Astrocyte of the cerebellum (primary cell): ENCODE results near the gene DOK3.
A peak's percentile ranks its signal among the peaks of the same experiment; 100 is the strongest.

Source experiments
- DNase-seq: peaks from one replicate; pipeline ENCODE4 v3.0.0-alpha.2; 2011; ENCODE audit warnings: low read depth
- H3K4me3 ChIP-seq: 2 replicates; pipeline ENCODE4 v1.5.1; 2011; ENCODE audit warnings: mild to moderate bottlenecking, low read depth, low read length, moderate library complexity
- CTCF ChIP-seq: IDR thresholded peaks from 2 replicates; pipeline ENCODE4 v1.5.1; 2012; ENCODE audit warnings: low read length, low read depth, moderate library complexity, mild to moderate bottlenecking; ENCODE audit errors: missing control alignments
- in situ Hi-C: cut with HindIII; loops from 2 replicates; pipeline ENCODE4 v1.10.0; 2017; ENCODE audit warnings: low sequenced_read_pairs

The DOK3 gene

GRCh38 chr5:177520916-177521513 is 11.4 kb upstream of the DOK3 start:
- H3K4me3 ChIP-seq: no peak overlapping the region
- no peak for TF ChIP-seq CTCF
- in situ Hi-C loops: no loop called here
- no peak for DNase-seq

GRCh38 chr5:177520271-177520670 is 10.6 kb upstream of the DOK3 start:
- no peak for TF ChIP-seq CTCF
- no peak overlapping the region for H3K4me3 ChIP-seq
- in situ Hi-C loops: no loop called here
- no peak for DNase-seq

GRCh38 chr5:177519463-177520235 is 10.0 kb upstream of the DOK3 start:
- TF ChIP-seq CTCF: no peak
- no peak overlapping the region for H3K4me3 ChIP-seq
- no peak for DNase-seq
- in situ Hi-C loops: no loop called here

GRCh38 chr5:177516601-177517568 is 7.3 kb upstream of the DOK3 start, which contains the start of gene DDX41:
Gene DDX41 (minus strand): TSS chr5:177516961. CDS start chr5:177516945, 16 bp downstream.
- in situ Hi-C loops: no loop called here
- no peak for TF ChIP-seq CTCF
- H3K4me3 ChIP-seq: peak within 1 kb of the TSS; percentile 98
- DNase-seq: peak; percentile 97

- H3K4me3 ChIP-seq: peak overlapping the region; percentile 98
Measured at GRCh38 chr5:177515580-177515979, 6.0 kb upstream of the DOK3 start.

More at GRCh38 chr5:177515580-177515979, 6.0 kb upstream of the DOK3 start:
- no peak for TF ChIP-seq CTCF
- no peak for DNase-seq
- in situ Hi-C loops: no loop called here
